HG02840 (cell line): ENCODE data around the gene TUBB.
"Not testable (repeated sequence)": the region's sequence is repeated elsewhere in the genome, so short reads cannot be mapped to it uniquely, and the experiment has no call there.

Experiments used
- ATAC-seq: cut with Tn5 transposase; IDR thresholded peaks from one replicate; pipeline ENCODE4 v1.9.1; 2021; ENCODE audit warnings: mild to moderate bottlenecking, moderate library complexity, moderate number of reproducible peaks; ENCODE audit not compliant: unreplicated experiment, low FRiP score

Gene TUBB

GRCh38 chr6:30717129-30717844, 2.9 kb upstream of the TUBB start, which contains the start of gene MDC1:
MDC1 (minus strand) TSS chr6:30717281; CDS start chr6:30715175, 2,106 bp downstream.
- ATAC-seq, result peak; percentile 64

GRCh38 chr6:30717845-30718720, 2.1 kb upstream of the TUBB start:
- ATAC-seq, result not testable (repeated sequence)

- ATAC-seq, result no peak
Observed at GRCh38 chr6:30719356-30719755, 796 bp upstream of the TUBB start.

- ATAC-seq, result no peak
Observed at GRCh38 chr6:30720738-30721197, 616 bp downstream of the TUBB start.

GRCh38 chr6:30721198-30722024, 1.3 kb downstream of the TUBB start:
- ATAC-seq, result no peak

GRCh38 chr6:30722025-30722279, 1.8 kb downstream of the TUBB start:
- ATAC-seq, result not testable (repeated sequence)

- ATAC-seq, result no peak
Observed at GRCh38 chr6:30722280-30723112, 2.3 kb downstream of the TUBB start.

GRCh38 chr6:30723159-30723842, 3.1 kb downstream of the TUBB start:
- ATAC-seq, result not testable (repeated sequence)

- not testable (repeated sequence) for ATAC-seq
Observed at GRCh38 chr6:30723843-30724741, 3.9 kb downstream of the TUBB start.

- ATAC-seq, result no peak
Observed at GRCh38 chr6:30724906-30725667, 4.9 kb downstream of the TUBB start.

- ATAC-seq, result no peak
Observed at GRCh38 chr6:30725713-30726505, 5.8 kb downstream of the TUBB start.

GRCh38 chr6:30726506-30727413, 6.6 kb downstream of the TUBB start:
- no peak for ATAC-seq

- no peak for ATAC-seq
Observed at GRCh38 chr6:30727920-30728553, 7.9 kb downstream of the TUBB start.

- no peak for ATAC-seq
Observed at GRCh38 chr6:30730601-30731435, 10.7 kb downstream of the TUBB start.
